Mesodermal cell (in vitro differentiated cells): Measurements from ENCODE around the gene PLEKHO1.

Source experiments
- H3K27ac ChIP-seq: 2 replicates; pipeline ENCODE4 v1.7.0; 2013; ENCODE audit warnings: mild to moderate bottlenecking, low read depth, low read length, moderate library complexity; ENCODE audit not compliant: severe bottlenecking
- H3K36me3 ChIP-seq: 2 replicates; pipeline ENCODE4 v1.7.1; 2013; ENCODE audit warnings: mild to moderate bottlenecking, low read length, moderate library complexity; ENCODE audit not compliant: control insufficient read depth, insufficient read depth
- H3K4me1 ChIP-seq: one replicate; pipeline ENCODE4 v1.7.1; 2013; ENCODE audit warnings: mild to moderate bottlenecking, low read length; ENCODE audit not compliant: insufficient read depth, control insufficient read depth, poor library complexity, severe bottlenecking
- H3K4me3 ChIP-seq: 2 replicates; pipeline ENCODE4 v1.7.0; 2013; ENCODE audit warnings: low read length, control low read depth, mild to moderate bottlenecking; ENCODE audit not compliant: insufficient read depth, poor library complexity, severe bottlenecking; ENCODE audit errors: extremely low read depth
- H3K9me3 ChIP-seq: 2 replicates; pipeline ENCODE4 v1.7.1; 2013; ENCODE audit warnings: mild to moderate bottlenecking, low read length, moderate library complexity; ENCODE audit not compliant: control insufficient read depth
- WGBS, 2 experiments: methylation state at CpG; one replicate each; pipeline ENCODE4 v1.1.5; 2013; ENCODE audit warnings: missing lambda C conversion rate in 2 of 2; ENCODE audit not compliant: insufficient coverage in 2 of 2; 5-methylcytosine and 5-hydroxymethylcytosine counted together

The PLEKHO1 gene

DNA sequence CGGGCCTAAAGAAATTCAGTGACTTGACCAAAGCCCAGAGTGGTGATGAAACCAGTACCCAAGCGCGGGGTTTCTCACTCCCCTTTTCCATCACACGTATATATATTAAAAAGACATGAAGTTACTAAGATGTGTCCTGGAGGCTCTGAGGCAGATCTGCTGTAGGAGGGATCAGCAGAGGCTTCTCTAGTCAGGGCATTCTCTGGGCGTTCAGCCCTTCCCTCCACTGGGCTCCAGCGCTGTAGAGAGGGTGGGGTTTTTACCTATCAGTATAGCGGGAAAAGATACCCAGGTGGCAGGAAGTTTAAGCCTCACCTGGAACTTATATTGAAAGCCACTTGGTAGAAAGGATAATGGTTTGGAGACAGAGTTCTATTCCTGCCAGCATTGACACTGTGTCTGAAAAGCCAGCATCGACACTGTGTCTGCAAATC is 862 bp upstream of the PLEKHO1 start:
- 24 to 57% methylated on average over 3 of the region's 8 CpGs for WGBS, 2 experiments
- H3K9me3 ChIP-seq: no peaks in the 10 kb centered on the region
- H3K27ac ChIP-seq: peak overlapping the region; percentile 71
- H3K4me3 ChIP-seq: peak overlapping the region; percentile 90
- H3K36me3 ChIP-seq: peaks cover 24% of the 10 kb centered on the region
- H3K4me1 ChIP-seq: peaks cover 24% of the 10 kb centered on the region

DNA sequence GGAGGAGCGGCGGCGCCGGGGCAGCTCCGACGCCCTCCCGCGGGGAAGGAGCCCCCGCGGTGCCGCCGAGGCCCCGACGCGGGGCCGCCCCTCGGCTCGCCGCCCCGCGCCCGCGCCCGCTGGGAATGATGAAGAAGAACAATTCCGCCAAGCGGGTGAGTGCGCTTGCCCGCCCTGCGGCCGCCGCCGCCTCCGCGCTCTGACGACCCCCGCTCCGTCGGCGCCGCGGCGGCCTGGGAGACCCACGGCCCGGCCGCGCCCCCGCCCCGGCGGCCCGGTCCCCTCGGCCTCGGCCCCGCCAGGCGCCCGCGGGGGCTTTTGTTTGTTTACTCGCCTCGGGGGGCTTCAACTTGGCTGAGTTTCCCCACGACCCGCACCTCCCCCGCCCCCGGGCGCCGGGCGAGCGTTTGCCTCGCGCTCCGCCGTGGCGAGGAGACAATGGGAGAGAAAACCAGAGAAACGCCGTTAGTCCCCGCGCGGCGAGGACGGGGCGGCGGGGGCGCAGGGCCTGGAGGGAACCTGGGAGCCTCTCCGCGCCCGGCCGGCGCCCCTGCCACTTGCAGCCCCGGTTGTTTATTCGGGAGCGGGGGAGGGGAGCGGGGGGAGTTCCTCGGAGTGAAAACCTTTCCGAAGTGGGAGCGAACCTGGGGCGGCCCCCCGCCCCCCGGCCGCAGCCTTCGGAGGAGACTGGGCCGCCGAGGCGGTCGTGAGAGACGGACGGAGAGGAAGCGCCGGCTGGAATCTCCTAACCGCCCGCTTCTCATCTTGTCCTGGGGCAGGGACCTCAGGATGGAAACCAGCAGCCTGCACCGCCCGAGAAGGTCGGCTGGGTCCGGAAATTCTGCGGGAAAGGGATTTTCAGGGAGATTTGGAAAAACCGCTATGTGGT is 661 bp downstream of the PLEKHO1 start:
- WGBS, 2 experiments: 0% methylated on average over 72 to 82 of the region's 114 CpGs
- Histone ChIP-seq H3K27ac (peak overlapping the region; percentile 71), H3K4me3 (peak overlapping the region; percentile 90), H3K4me1 (peaks cover 29% of the 10 kb centered on the region), H3K36me3 (peaks cover 36% of the 10 kb centered on the region), H3K9me3 (no peaks in the 10 kb centered on the region)

DNA sequence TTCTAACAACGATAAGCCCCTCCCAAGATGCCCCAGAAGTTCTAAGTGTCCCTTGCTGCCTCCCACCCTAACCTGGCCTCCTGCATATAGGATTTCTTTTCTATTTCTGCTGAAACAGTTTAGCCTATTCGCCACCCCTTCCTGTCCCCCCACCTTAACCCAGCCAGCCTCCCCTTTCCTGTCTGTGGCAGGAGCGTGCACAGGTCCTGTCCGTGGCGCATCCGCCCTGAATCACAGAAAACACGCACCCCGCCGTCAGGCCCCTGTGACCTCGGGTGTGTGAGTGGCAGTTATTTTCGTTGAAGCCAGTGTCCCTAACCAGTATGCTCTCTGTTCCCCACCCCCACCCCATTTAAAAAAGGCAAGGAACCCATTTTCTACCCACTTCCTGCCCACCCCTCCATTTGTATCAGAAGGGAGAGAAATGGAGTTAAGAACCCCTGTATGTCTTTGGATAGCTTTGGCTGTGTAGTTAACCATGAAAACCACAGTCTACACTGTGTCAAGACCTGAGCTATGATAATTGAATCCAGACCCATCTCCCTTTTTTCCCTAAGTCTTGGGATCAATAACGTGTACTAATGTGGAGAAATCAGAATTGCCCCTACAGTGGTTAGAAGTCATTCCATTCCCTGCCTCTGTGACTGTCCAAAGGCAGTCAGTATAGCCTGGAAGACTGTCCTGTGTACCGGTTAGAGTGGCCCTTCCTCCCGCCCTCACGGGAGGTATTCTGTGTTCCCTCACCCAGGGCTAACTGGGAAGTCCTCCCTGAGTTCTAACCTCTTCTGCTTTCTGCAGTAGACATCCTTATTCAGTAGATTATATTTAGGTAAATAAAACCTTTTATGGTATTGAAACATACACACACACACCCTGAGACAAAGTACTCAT is 1.8 kb downstream of the PLEKHO1 start:
- 22 to 55% methylated on average over 4 to 8 of the region's 15 CpGs for WGBS, 2 experiments
- Histone ChIP-seq H3K27ac (peak overlapping the region; percentile 73), H3K4me1 (peaks cover 36% of the 10 kb centered on the region), H3K9me3 (no peaks in the 10 kb centered on the region), H3K4me3 (peak overlapping the region; percentile 90), H3K36me3 (peaks cover 47% of the 10 kb centered on the region)

DNA sequence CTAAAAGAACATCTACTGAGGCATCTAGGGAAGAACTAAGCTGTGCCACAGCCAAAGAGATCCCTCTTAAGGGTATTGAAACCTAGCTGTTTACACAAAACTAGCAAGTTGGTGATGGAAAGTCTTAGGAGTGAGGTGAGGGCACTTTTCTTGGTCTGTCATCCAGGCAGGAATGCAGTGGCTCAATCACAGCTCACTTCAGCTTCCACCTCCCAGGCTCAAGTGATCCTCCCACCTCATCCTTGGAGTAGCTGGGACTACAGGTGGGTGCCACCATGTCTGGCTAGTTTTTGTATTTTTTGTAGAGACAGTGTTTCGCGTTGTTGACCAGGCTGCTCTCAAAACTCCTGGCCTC is 2.4 kb downstream of the PLEKHO1 start:
- Histone ChIP-seq H3K4me1 (peaks cover 43% of the 10 kb centered on the region), H3K4me3 (peak overlapping the region; percentile 90), H3K27ac (peak overlapping the region; percentile 73), H3K36me3 (peaks cover 53% of the 10 kb centered on the region), H3K9me3 (no peaks in the 10 kb centered on the region)
- WGBS, 2 experiments: 89 to 100% methylated on average over 2 of the region's 2 CpGs

DNA sequence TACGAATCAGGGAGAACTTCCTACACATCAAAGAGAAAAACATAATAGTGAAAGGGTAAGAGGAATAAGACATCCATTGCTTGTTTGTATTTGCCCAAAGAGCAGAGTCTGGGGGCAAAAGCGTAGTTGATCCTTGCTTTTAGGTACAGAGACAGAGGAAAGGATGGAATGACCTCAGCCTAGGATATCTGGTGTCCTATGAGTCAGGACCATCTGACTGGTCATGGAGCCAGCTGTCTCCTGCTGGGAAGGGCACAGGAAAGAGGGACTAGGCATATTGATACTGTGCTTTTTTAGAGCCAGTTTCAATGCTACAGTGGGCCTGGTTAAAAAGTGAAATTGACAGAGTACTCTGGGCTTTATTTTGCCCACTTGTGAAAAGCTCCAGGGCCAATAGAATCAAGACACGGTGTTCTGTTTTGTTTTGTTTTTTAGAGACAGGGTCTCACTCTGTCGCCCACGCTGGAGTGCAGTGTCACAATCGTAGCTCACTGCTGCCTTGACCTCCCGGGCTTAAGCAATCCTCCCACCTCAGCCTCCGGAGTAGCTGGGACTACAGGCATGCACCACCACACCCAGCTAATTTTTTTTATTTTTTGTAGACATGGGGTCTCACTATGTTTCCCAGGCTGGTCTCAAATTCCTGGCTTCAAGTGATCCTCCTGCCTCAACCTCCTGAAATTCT is 3.2 kb downstream of the PLEKHO1 start:
- Histone ChIP-seq H3K4me3 (no peak overlapping the region), H3K9me3 (no peaks in the 10 kb centered on the region), H3K36me3 (peaks cover 61% of the 10 kb centered on the region), H3K4me1 (peaks cover 46% of the 10 kb centered on the region), H3K27ac (no peak overlapping the region)
- WGBS, 2 experiments: 78 to 99% methylated on average over 2 to 5 of the region's 8 CpGs

DNA sequence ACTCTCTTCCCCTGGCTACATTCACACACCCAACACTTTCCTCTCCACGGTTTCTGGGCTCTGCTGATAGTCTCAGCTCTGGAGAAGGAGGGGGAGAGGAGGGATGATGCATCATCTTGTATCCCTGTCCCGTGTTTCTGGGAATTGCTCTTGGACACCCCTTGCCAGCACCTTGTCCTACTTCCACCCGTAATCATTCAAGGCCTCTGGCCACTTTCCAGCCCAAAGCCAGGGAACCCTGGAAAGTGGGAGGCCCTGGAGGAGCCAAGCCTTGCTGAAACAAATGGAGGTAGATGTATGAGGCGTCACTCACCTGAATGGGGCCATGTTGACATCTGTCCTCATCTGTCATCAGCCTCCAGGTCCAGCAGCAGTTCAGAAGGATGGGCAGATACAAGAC is 4.4 kb downstream of the PLEKHO1 start:
- peaks cover 42% of the 10 kb centered on the region for H3K4me1 ChIP-seq
- no peaks in the 10 kb centered on the region for H3K9me3 ChIP-seq
- no peak overlapping the region for H3K4me3 ChIP-seq
- peaks cover 73% of the 10 kb centered on the region for H3K36me3 ChIP-seq
- no CpG with 5 or more reads among the region's 4 CpGs for WGBS, 2 experiments
- H3K27ac ChIP-seq: no peak overlapping the region

DNA sequence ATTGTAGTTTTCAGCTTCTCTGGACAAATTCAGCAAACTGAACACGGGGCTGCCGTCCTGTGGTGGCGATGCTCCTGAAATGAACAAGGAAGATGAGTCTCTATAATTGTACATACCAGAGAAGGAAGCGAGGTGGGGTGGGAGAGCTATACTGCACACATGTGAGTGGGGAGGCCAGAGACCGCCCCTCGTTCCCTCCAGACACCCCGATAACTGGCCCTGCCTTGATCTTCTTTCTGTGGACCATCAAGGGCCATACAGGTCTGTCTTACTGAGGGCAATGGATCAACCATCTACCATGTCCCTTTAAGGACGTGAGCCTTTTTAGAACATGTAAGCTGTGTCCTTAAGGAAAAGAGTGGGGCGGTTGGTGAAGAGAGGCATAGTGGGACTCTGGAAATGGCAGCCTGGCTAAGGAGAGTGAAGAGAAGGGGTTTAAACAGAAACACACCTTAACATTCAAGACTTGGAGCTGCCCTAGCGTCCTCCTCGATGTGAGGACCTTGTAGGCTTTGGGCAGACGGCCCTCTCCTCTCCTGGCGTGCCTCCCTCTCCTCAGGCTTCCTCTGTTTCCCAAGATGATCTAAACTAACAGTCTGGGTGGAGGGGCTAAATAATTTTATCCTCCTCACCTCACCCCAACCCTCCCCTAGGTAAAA is 5.8 kb downstream of the PLEKHO1 start:
- no peak overlapping the region for H3K4me3 ChIP-seq
- 97 to 100% methylated on average over 7 of the region's 13 CpGs for WGBS, 2 experiments
- no peaks in the 10 kb centered on the region for H3K9me3 ChIP-seq
- peaks cover 49% of the 10 kb centered on the region for H3K4me1 ChIP-seq
- H3K27ac ChIP-seq: no peak overlapping the region
- H3K36me3 ChIP-seq: peaks cover 86% of the 10 kb centered on the region

DNA sequence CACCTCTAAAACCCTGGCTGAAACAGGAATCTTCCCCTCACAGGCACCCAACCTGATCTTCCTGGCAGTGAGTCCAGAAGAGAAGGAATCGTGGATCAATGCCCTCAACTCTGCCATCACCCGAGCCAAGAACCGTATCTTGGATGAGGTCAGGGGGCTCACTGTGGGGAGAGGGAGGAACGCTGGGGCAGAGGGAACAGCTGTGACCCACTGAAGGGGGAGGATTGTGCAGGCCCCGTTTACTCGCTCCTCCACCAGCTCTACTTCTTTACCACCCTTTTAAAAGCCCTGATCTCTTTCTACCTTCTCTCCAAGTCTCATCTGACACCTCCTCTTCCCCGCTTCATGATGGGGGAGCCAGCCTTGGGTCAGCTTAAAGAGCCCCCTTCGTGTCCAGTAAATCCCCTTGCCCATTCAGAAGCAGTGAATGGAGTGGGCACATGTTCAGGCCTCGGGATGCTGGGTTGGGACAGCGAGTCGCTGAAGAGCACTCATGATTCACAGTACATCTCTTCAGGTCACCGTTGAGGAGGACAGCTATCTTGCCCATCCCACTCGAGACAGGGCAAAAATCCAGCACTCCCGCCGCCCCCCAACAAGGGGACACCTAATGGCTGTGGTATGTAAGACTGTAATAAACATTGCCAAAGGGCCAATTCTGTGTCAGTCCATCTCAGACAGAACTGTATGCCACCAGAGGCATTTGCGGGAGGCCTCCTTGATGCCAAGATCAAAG is 7.3 kb downstream of the PLEKHO1 start:
- Histone ChIP-seq H3K9me3 (no peaks in the 10 kb centered on the region), H3K27ac (no peak overlapping the region), H3K36me3 (peaks cover 83% of the 10 kb centered on the region), H3K4me3 (no peak overlapping the region), H3K4me1 (peaks cover 55% of the 10 kb centered on the region)
- 95 to 97% methylated on average over 7 to 10 of the region's 16 CpGs for WGBS, 2 experiments

DNA sequence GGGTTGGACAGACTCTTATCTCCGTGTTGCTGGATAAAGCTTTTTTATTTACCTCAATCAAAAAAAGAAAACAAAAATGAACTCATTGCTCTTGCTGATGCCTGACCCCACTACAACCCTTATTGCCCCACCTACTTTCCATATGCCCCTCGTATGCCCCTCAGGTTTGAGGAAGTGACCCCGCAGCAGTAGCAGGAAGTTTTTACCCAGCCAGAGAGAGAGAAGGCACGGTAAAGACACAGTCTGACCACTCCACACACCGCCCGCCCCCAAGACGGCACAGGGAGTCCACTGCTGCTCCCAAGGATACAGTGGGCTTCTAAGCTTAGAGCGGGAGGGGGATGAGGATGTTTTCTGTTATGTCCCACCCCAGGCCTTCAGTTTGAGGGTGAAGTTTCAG is 9.8 kb downstream of the PLEKHO1 start:
- Histone ChIP-seq H3K9me3 (no peaks in the 10 kb centered on the region), H3K4me3 (no peak overlapping the region), H3K36me3 (peaks cover 63% of the 10 kb centered on the region), H3K4me1 (peaks cover 54% of the 10 kb centered on the region), H3K27ac (no peak overlapping the region)
- 92 to 100% methylated on average over 3 to 4 of the region's 8 CpGs for WGBS, 2 experiments
